Posterior vena cava (tissue), 2 donors: ENCODE data around the gene GBA3. TPM values are rescaled to one million over a fixed set of nuclear protein-coding genes. Genes with fewer than 3 reads are reported as not detected.

Experiments used
- DNase-seq: peaks from one replicate; pipeline ENCODE4 v3.0.0-alpha.2; 2020; ENCODE audit warnings: low spot score
- intact Hi-C, 2 donors: fragments of 100-400 bp; cut with DNase I; formaldehyde crosslinking; loops; one replicate each; pipeline versions ENCODE4 v1.14.1 to v1.14.2; 2022 to 2023
- long read RNA-seq, 2 donors: library from polyadenylated mRNA; unstranded; transcript quantifications; one replicate each; pipeline ENCODE4 v2.0.0, GENCODE V29; 2020 to 2021
- total RNA-seq, 2 donors: library from RNA; stranded (reverse); fragmentation: NEBNext Ultra II Directional; extraction: Animal tissue kit (Norgen Biotek cat#: 25700); gene quantifications; one replicate each; pipeline ENCODE4 v1.2.1, GENCODE V29; 2021
- donor health status: DM: yes; HTN: yes; CAD: no.
- donor health status: DM: yes; HTN: yes; CAD: no.

Gene GBA3
- total RNA-seq, result under 1 TPM; 0.19 to 0.28 TPM
- long read RNA-seq, donor 1, result 0 reads
- long read RNA-seq, donor 2, partial matches to known transcripts, result 1 of 1 reads
- long read RNA-seq, donor 2, other reads (novel, unspliced or antisense), result 0 of 1 reads

DNA sequence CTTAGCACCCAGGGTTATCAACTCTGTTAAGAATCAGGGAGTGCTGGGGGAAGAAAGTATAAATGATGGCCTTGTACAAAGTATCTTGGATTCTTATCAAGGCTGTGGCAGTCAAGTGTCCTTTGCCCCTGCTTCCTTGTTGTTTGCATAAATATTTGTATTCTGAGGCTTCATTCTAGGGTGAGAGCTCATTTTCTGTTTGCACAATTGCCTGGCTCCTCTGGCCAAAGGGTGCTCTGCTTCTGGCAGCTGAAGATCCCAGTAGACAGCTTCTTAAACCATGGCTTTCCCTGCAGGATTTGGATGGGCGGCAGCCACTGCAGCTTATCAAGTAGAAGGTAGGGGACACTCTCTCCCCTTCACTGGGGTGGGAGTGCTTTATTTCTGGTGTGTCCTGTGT lies at the start of gene GBA3:
Gene GBA3, plus strand, starts transcription at position 202 of the 400 bp plus-strand sequence.
- intact Hi-C loops, result loop anchor here in 1 of 2 donors (2.0 kb wide), 1 partner anchor 286 kb away; no protein-coding TSS in a partner anchor
- DNase-seq, result no peak

DNA sequence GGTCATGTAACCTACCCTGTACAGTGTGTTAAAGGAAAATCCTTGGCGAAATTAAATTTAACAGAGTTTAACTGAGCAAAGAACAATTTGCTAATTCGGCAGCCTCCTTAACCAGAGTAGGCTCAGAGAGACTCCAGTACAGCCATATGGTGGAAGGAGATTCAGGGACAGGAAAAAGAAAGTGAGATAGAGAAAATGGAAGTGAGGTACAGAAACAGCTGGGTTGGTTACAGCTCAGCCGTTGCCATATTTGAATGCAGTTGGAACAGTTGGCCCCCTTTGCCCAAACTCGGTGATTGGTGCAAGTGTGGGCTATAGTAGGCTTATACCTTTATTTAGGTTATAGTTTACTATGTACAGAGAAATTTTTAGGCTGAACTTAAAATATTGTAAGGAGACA lies 48.8 kb upstream of the GBA3 start:
- no peak for DNase-seq
- intact Hi-C loops, result no loop called here

DNA sequence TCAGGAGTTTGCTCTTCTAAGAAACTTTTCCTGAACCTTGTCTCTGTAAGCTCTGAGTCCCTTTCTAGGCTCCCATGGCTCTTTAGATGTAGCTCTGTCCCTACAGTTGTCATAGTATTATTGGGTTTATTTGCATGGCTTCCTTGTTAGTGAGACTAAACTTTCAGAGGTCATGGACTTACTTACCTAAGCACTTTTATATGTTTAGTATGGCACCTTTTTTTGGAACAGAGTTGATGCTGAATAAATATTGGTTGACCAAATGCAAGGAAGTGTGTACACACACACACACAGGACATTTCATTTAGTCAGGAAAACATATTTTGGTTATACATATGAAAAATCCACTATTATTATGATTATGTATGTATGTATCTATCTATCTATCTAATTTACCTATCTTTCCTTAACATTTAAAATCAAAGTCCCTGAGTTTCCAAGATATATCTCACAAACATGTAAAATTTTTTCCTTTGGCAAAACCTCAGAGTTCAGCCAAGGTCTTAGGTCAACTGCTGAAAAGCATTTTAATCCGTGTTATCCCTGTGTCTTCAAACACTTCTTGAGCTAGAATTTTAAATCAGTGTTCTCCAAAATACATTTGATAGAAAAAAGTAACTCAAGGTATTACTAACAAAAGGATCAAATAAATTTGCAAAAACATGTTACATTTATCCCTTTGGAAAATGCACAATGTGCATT lies 47.1 kb upstream of the GBA3 start:
- DNase-seq, result no peak
- intact Hi-C loops, result no loop called here

DNA sequence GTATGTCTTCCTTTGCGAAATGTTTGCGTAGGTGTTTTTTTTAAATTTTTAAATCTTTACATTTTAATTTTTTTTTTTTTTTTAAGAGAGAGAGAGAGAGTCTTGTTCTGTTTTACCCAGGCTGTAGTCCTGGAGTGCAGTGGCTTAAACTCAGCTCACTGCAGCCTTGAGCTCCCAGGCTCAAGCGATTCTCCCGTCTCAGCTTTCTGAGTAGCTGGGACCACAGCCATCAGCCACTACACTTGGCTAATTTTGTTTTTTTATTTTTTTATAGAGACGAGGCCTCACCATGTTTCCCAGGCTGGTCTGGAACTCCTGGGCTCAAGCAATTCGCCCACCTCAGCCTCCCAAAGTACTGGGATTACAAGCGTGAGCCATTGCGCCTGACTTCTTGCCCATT lies 43.7 kb upstream of the GBA3 start:
- intact Hi-C loops, result no loop called here
- no peak for DNase-seq

DNA sequence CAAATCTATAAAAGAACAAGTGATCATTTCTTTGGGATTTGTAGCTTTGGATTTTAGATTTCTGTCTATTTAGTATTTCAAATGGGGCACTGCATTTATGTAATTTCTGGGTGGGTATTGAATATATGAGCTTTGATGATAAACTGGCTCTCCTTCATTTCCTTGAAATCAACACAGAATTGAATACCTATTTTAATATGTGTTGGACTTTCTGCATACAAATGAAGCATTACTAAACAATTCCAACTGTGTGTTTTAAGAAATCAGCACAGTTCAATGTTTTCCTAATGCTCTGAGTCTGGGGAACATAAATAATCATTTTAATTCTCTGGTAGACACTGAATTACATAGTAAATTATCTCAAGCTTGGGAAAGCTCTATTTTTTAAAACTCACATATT lies 42.0 kb upstream of the GBA3 start:
- intact Hi-C loops, result no loop called here
- DNase-seq, result no peak

DNA sequence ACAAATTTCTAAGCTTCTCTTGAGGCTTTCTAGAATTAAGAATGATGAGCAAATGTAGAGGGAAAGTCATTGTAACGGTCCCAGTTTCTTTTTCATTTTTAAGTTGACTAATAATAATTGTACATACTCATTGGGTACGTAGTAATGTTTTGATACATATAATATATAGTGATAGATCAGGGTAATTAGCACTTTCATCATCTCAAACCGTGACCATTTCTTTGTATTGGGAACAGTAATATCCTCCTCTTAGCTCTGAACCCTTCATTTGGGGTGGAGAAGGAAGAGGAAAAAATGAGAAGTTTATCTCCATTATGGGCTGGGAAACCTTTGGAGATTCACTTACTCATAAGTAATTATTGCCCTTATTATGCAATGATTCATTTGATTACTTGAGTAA lies 39.0 kb upstream of the GBA3 start:
- no peak for DNase-seq
- intact Hi-C loops, result no loop called here

DNA sequence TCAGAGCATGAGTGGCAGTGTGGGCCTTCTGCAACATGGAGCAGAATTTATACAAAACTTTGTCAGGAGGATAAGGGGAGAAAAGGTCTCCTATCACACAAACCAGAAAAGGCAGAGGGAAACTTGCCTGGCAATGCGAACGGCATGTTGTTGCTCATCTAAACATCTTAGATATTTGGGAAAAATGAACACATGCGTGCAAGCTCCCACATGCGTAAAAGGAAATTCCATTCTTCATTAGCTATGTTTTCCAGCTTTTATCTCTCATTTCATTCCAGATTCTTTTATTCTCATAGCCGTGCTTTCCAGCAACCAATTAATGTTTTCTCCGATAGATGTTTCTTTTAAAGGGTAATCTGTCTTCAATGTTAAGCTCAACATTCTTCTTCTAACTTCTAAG lies 31.3 kb upstream of the GBA3 start:
- intact Hi-C loops, result loop anchor here in 1 of 2 donors (10.0 kb wide), 1 partner anchor 47 kb away; no protein-coding TSS in a partner anchor
- no peak for DNase-seq

DNA sequence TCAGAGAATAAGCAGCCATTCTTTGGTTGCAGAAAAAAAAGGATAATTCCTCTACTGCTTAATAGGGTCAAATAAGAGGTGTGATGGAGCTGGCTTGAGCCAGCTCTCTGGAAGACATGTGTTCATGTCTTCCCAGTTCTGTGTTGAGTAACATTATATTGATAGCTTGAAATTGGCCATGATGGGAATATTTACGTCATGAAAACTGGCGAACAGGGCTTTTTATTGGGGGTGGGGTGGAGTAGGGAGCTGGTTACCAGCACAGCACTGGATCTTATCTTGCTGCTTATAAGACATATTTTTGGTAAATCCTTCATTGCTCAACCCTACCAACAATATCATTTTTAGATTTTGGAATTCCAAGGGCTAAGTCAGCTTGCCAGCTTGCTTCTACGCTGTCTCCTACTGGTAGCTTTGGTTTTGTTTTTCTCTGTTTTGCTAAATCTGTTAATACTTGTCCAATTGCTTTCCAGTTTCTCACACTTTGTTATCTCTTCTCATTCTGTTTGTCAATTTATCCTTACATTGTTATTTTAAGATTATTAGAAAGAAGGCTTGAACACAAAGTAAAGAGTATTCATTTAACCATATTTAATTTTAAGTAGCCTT lies 25.3 kb upstream of the GBA3 start:
- intact Hi-C loops, result loop anchor here in 1 of 2 donors (10.0 kb wide), 1 partner anchor 53 kb away; no protein-coding TSS in a partner anchor
- no peak for DNase-seq

DNA sequence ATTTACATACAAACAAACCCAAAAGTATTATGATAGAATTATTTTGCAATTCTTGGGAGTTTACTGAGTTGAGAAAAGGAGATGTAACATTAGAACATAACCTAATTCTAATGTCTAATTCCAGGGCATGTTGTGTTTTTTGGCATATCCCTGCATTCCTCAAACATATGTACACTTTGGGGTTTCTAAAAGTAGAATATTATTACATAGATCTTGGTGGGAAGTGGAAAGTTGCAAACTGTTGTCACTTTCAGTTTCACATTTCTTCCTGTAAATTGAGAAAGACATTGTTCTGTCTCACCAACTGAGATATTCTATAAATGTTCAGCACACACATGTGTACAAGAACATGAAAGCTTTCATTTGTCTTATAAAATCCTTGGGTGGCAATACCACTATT lies 24.4 kb upstream of the GBA3 start:
- no peak for DNase-seq
- intact Hi-C loops, result loop anchor here in 1 of 2 donors (10.0 kb wide), 1 partner anchor 54 kb away; no protein-coding TSS in a partner anchor

DNA sequence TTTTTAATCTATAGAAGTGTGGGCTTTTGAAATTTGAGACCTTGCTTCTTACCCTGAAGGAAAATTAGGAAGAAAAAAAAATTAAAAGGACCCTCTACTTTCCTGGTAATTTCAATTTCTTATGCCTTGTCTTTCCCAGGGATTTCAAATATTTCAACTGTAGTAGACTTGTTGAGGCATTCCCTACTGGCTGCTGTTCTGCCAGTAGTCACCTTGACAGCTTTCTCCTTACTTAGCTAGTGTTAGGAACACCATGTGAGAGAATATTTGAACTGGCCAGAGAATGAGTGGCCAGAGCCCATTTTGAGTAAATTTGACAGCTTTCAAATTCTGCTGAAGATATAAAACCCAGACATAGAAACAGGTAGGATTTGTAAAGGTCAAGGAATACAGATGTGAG lies 24.0 kb upstream of the GBA3 start:
- intact Hi-C loops, result loop anchor here in 1 of 2 donors (10.0 kb wide), 1 partner anchor 54 kb away; no protein-coding TSS in a partner anchor
- no peak for DNase-seq

DNA sequence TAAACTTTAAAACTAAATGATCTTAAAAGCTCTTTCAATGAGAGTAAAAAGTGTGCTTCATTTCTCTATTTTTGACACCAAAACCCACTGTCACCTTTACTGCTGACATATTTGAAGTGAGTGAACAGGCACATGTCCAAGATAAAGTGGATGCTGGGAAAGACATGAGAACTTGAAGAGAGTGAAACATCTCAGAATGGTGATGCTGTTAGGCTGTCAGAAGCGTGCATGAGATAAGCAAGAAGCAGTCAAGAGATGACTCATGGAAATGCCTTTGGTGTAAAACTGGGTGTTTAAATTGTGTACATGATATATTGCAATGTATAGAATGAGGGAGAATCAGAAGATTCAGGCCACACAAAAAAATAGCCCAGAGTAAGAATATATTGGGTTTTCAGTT lies 21.8 kb upstream of the GBA3 start:
- no peak for DNase-seq
- intact Hi-C loops, result no loop called here

DNA sequence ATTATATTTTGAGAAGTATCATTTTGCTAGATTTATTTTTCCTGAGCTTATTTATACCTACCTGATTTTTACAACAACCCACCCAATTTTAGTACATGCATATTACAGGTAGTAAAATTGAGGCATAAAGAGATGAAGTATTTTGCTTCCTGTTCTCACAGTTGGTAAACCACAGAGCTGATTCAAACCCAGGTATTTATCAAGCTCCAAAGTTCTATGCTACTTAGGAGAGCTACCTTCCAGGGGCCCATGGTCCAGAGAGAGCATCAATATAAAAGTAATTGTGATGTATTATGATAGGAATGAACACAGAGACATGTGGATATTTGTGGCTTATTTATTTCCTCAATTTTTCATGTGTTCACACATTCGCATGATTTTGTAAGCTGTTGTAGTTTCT lies 20.2 kb upstream of the GBA3 start:
- intact Hi-C loops, result no loop called here
- no peak for DNase-seq

DNA sequence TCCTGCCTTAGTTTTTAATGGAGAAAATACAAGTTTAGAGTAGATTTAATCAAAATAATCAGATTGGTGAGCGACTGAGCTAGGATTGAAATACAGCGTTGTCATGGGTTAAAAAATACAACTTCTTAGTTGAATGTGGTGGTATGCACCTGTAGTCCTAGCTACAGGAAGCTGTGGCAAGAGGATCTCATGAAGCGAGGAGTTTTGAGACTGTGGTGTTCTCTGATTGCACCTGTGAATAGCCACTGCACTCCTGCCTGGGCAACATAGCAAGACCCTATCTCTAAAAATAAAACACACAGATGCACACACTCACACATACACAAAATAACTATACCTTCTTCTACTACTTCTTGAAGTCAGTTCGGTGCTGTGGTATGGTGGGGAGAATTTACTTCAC lies 19.8 kb upstream of the GBA3 start:
- DNase-seq, result no peak
- intact Hi-C loops, result no loop called here

DNA sequence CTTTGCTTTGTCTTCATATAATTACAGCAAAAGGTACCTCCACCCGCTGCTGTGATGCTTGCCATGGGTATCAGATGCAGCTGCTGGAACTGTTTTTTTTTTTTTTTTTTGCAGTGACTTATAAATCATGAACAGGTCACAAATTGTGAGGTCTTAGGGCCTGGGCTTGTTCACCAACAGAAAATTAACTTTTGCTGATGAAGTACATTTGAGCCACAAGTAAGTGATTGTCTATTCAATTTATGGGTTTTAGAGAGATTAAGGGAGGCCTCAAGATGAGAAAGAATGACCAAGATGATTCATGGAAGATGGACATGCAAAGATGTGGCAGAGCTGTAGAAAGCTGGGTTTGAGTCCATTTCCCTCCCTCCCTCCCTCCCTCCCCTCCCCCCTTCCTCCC lies 18.0 kb upstream of the GBA3 start:
- no peak for DNase-seq
- intact Hi-C loops, result loop anchor here in 1 of 2 donors (1.0 kb wide), 1 partner anchor 15 kb away; no protein-coding TSS in a partner anchor

DNA sequence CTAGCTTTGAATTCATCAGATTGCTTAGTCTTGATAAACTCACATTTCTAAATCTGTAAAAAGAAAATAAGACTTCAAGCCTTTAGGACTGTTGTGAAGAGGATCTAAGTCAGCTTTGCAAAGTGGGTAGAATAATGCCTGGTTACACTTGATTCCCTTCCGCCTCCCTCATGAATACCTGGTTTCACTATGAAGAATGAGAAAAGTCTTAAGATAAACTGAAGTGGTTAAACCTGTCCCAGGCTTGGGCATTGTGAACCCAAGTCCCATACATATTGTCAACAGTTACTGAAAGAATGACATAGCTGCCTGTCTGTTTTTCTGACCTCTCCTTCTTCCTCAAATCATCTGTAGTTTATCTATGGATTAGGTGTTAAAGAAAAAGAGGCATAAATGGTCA lies 16.7 kb upstream of the GBA3 start:
- no peak for DNase-seq
- intact Hi-C loops, result no loop called here

DNA sequence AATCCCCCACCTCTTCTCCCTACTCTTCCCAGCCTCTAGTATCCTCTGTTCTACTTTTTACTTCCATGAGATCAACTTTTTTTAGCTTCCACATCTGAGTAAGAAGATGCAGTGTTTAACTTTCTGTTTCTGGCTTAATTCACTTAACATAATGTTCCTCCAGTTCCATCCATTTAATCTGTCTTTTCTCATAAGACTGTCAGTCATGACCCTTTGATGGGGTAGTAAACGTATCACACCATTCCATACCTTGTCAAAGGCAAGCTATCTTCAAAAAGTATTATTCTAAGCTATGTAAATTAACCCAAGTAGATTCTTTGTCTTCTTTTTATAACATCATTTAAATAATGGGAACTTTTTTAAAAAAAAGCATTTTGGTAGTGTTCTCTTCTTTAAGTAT lies 15.0 kb upstream of the GBA3 start:
- DNase-seq, result no peak

DNA sequence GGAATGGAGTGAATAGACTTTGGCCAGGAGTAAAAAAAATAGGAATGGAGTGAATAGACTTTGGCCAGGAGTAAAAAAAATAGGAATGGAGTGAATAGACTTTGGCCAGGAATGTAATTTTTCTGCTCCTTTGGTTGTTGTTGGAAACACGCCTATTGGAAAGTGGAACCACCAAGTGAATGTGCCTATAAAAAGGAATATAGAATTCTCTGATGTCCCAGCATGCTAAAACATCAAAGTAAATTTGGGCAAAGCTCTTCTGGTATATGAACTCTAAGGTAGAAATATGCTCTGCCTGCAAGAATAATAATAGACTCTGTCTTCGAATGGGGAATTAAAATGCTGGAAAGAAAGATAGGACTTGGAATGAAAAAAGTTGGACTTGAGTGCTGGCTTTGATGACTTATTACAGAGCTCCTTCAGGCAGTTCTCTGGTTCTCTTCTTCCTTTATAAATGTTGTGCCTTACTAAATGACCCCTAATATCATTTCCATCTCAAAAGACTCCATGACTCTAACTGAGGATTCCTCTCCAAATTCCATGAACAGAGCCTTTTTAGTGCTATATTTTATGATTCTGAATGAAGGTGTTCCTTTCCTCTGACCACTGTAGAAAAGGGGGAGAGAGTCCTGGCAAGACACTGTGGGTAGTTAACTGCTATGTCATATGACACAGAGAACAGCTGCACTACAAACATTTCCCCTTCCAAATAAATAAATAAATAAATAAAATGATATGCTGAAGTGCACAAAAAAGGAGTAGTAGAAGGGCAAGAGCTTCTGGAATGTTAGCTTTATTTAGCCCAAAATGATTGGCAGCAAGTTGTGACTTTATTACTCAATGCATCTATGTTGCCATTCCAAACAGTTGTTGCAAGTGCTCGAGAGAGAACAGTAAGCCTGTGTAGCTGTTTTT lies 13.5 kb upstream of the GBA3 start:
- DNase-seq, result no peak
- intact Hi-C loops, result no loop called here

More for the DNA sequence above, 15.0 kb upstream of the GBA3 start:
- intact Hi-C loops, result no loop called here

DNA sequence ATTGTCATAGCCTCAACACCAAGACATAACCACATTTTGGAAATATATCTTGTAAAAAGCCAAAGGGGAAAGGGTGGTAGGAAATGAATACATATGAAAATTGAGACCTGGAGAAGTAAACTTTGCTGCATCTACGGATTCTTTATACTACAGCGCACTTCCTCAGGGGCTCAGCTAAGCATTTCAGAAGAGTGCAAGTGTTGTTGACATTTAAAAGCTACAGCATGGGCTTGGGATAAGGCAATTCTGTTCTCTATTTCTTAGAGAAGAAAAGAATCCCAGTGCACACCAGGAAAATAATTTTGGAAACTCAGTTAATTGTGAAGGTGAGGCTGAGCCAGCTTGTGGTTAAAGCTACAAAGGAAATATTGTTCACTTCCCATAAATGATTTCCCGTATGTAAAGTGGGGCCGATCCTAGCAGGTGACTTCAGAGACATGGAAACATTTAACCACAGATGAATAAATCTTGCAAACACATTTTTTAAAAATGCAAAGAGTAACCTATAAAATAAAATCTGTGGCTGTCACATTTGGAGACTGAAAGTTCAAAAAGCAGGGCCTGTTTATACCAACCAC lies 12.6 kb upstream of the GBA3 start:
- DNase-seq, result no peak
- intact Hi-C loops, result no loop called here

DNA sequence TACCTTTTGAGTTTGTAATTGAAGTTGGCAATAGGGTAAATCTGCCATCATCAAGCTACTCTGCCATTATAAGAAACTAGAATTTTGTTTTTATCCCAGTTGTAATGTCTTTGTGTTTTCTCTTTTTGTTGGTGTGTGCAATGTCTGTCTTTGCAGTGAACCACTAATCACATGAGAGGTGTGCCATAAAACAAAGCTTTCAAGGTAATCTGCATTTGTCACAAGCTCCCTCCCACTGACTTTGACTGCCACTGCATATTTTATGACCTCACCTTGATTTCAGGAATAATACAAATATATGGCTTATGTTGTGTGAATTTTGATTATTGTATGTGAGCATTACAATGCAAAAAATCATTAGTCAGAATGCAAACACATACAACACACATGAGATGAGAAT lies 9.0 kb upstream of the GBA3 start:
- intact Hi-C loops, result no loop called here
- DNase-seq, result no peak
